Colonic mucosa (tissue), 4 donors: ENCODE measurements around the gene TAF7L. TPM values are rescaled to one million over a fixed set of nuclear protein-coding genes. Genes with fewer than 3 reads are reported as not detected.

Experiments
- DNase-seq: peaks from one replicate; pipeline ENCODE4 v3.0.0-alpha.2; 2020
- H3K27ac ChIP-seq: fragments of 200-600 bp; one replicate; pipeline ENCODE4 v1.8.0; 2021
- H3K27me3 ChIP-seq: fragments of 200-600 bp; one replicate; pipeline ENCODE4 v1.8.0; 2021
- H3K36me3 ChIP-seq: fragments of 200-600 bp; one replicate; pipeline ENCODE4 v1.8.0; 2021
- H3K4me1 ChIP-seq: fragments of 200-600 bp; one replicate; pipeline ENCODE4 v1.8.0; 2021; ENCODE audit warnings: mild to moderate bottlenecking
- H3K4me3 ChIP-seq: fragments of 200-600 bp; one replicate; pipeline ENCODE4 v1.8.0; 2021
- H3K9ac ChIP-seq, 2 donors: one replicate each; pipeline ENCODE4 v1.7.0; 2013; ENCODE audit warnings: control low read depth in 2 of 2, low read depth in 2 of 2, low read length in 2 of 2
- H3K9me3 ChIP-seq: fragments of 200-600 bp; one replicate; pipeline ENCODE4 v1.8.0; 2021
- intact Hi-C: fragments of 100-400 bp; cut with DNase I; formaldehyde crosslinking; loops from one replicate; pipeline ENCODE4 v1.14.1; 2022
- total RNA-seq, 2 donors: library from RNA; stranded (reverse); fragmentation: NEBNext Ultra II Directional in 1 of 2; extraction: Animal tissue kit (Norgen Biotek cat#: 25700) in 1 of 2; gene quantifications; one replicate each; pipeline ENCODE4 v1.2.1, GENCODE V29; 2021
- TF ChIP-seq, protein P1 (sequence below): fragments of 200-600 bp; IDR thresholded peaks from one replicate; pipeline ENCODE4 v1.8.0; 2022; ENCODE audit warnings: antibody characterized with exemption, mild to moderate bottlenecking
- donor health status: healthy.
- donor health status: DM: no; HTN: no; CAD: no.
- donor health status: DM: no; HTN: no; CAD: no.

The TAF7L gene
- total RNA-seq, 2 donors from 2014 or later, result not detected

DNA sequence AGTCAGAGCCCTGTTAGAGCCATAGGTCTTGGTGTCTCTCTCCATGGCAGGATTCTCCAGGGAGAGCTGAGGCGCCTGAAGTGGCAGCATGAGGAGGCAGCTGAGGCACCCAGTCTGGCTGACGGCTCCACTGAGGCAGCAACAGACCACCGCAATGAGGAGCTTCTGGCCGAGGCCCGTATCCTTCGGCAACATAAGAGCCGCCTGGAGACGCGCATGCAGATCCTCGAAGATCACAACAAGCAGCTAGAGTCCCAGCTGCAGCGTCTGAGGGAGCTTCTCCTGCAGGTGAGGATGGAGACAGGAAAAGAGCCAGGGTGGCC is 32.9 kb downstream of the TAF7L start:
- no peak for DNase-seq
- Histone ChIP-seq H3K27ac (no peak overlapping the region), H3K9ac (no peak overlapping the region), H3K27me3 (no peaks in the 10 kb centered on the region), H3K9me3 (no peaks in the 10 kb centered on the region), H3K4me3 (no peak overlapping the region), H3K36me3 (no peaks in the 10 kb centered on the region), H3K4me1 (no peaks in the 10 kb centered on the region)
- TF ChIP-seq, protein P1, sequence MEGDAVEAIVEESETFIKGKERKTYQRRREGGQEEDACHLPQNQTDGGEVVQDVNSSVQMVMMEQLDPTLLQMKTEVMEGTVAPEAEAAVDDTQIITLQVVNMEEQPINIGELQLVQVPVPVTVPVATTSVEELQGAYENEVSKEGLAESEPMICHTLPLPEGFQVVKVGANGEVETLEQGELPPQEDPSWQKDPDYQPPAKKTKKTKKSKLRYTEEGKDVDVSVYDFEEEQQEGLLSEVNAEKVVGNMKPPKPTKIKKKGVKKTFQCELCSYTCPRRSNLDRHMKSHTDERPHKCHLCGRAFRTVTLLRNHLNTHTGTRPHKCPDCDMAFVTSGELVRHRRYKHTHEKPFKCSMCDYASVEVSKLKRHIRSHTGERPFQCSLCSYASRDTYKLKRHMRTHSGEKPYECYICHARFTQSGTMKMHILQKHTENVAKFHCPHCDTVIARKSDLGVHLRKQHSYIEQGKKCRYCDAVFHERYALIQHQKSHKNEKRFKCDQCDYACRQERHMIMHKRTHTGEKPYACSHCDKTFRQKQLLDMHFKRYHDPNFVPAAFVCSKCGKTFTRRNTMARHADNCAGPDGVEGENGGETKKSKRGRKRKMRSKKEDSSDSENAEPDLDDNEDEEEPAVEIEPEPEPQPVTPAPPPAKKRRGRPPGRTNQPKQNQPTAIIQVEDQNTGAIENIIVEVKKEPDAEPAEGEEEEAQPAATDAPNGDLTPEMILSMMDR, result no peak
- intact Hi-C loops, result no loop called here

DNA sequence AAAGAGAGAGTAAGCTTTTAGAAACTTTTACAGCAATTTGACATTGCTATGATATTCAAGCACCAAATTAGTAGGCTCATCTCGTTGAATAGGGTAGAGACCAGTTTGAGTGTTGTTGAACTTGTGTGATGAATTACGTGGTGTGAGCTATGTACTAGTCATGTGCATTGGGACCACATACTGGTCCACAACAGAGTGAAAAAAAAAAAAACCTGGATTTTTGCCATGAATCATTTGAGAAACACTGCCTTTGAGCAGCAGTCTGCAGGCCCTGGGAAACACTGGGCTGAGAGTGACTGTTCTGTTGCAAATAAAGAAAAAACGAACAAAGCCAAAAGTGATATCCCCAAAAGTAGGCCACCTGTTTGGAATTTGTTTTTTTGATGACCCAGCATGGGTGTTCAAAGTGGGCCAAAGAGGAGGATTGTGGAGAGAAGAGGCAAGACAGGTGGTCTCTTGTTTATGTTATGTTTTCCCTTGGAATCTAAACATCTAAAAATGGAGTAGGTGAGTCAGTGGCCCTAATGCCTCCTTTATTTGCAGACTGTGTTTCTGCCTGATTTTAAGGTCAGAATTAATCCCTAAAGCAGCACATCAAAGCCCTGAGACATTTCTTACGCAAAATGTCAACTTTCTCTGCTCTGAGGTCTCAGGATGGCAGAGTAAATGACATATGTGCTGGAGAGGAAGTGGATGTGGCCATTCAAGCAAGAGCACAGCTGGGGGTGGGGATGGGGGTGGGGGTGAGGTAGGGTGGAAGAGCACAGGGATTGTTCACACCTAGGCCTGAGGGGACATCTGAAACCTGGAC is 33.5 kb downstream of the TAF7L start:
- Histone ChIP-seq H3K9ac (no peak overlapping the region), H3K9me3 (no peaks in the 10 kb centered on the region), H3K4me1 (no peaks in the 10 kb centered on the region), H3K27me3 (no peaks in the 10 kb centered on the region), H3K27ac (no peak overlapping the region), H3K36me3 (no peaks in the 10 kb centered on the region), H3K4me3 (no peak overlapping the region)
- TF ChIP-seq, protein P1, result no peak
- DNase-seq, result no peak
- intact Hi-C loops, result no loop called here

DNA sequence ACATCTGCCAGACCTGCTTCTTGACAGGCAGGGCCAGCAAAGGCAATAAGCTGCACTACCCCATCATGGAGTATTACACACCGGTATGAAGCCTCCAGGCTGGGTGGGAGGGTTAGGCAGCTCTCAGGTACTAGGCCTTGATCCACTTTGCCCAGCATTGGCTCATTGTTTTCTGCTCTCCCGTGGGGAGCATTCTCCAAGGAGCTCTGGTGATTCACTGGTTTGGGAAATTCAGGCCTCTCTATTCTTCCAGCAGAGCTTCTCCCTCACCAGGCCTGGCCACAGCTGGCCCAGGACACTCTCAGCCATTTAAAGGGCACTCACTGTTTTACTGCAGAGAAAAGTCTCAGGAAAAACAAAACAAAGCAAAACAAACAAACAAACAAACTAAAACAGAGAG is 38.5 kb downstream of the TAF7L start:
- intact Hi-C loops, result no loop called here
- Histone ChIP-seq H3K4me1 (no peaks in the 10 kb centered on the region), H3K27me3 (no peaks in the 10 kb centered on the region), H3K9ac (no peak overlapping the region), H3K36me3 (no peaks in the 10 kb centered on the region), H3K4me3 (no peak overlapping the region), H3K9me3 (no peaks in the 10 kb centered on the region), H3K27ac (no peak overlapping the region)
- DNase-seq, result no peak
- TF ChIP-seq, protein P1, result no peak

DNA sequence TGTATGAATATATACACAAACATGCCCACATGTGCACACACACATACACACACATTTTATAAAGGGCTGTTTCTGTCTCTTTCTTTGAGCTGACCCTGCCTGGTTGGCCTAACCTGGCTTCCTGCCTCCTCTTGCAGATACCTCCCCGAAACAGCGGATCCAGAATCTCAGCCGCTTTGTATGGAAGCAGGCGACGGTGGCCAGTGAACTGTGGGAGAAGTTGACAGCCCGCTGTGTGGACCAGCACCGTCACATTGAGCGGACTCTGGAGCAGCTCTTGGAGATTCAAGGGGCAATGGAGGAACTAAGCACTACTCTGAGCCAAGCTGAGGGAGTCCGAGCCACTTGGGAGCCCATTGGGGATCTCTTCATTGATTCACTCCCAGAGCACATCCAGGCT is 49.6 kb downstream of the TAF7L start:
- no peaks in the 10 kb centered on the region for H3K4me1 ChIP-seq
- H3K9me3 ChIP-seq, result no peaks in the 10 kb centered on the region
- H3K4me3 ChIP-seq, result no peak overlapping the region
- no peaks in the 10 kb centered on the region for H3K27me3 ChIP-seq
- no peak for DNase-seq
- H3K9ac ChIP-seq, result no peak overlapping the region
- H3K36me3 ChIP-seq, result no peaks in the 10 kb centered on the region
- intact Hi-C loops, result no loop called here
- TF ChIP-seq, protein P1, result no peak
- H3K27ac ChIP-seq, result no peak overlapping the region

DNA sequence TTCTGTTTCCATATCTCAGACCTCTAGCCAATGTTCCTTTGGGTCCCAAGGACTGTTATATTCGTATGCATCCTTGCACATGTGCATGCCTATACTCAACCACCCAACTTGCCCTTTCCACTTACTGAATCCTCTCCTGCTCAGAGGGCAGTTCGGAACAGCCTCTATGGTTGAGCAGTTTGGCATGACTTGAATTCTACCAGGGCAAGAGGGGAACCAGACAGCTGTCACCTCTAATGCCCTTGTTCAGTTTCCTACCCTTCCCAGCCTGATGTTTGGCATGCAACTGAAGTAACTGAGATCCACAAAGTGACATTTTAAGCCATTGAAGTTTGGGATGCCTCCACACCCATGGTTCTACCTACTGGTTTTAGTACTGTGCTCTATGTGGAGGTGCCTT is 54.1 kb downstream of the TAF7L start:
- no peak for DNase-seq
- Histone ChIP-seq H3K36me3 (no peaks in the 10 kb centered on the region), H3K9me3 (no peaks in the 10 kb centered on the region), H3K27ac (no peak overlapping the region), H3K4me1 (no peaks in the 10 kb centered on the region), H3K27me3 (no peaks in the 10 kb centered on the region), H3K4me3 (no peak overlapping the region), H3K9ac (no peak overlapping the region)
- TF ChIP-seq, protein P1, result no peak
- intact Hi-C loops, result no loop called here
